Type B pancreatic cell (in vitro differentiated cells): ENCODE results near the gene C17orf100. TPM values are rescaled to one million over a fixed set of nuclear protein-coding genes. Genes with fewer than 3 reads are reported as not detected.

Experiments
- DNase-seq: peaks from one replicate; pipeline ENCODE4 v3.0.0; 2021; ENCODE audit warnings: mixed read lengths; ENCODE audit not compliant: unreplicated experiment; ENCODE audit errors: extremely low spot score
- H3K27ac Mint-ChIP-seq: 2 replicates; pipeline ENCODE4 v1.8.0; 2021; ENCODE audit warnings: mild to moderate bottlenecking, mixed read lengths
- H3K27me3 Mint-ChIP-seq: 2 replicates; pipeline ENCODE4 v1.8.0; 2021; ENCODE audit warnings: mixed read lengths
- H3K36me3 Mint-ChIP-seq: 2 replicates; pipeline ENCODE4 v1.8.0; 2021; ENCODE audit warnings: mixed read lengths
- H3K4me1 Mint-ChIP-seq: one replicate; pipeline ENCODE4 v1.8.0; 2021; ENCODE audit warnings: mixed read lengths; ENCODE audit not compliant: unreplicated experiment
- H3K4me3 Mint-ChIP-seq: 2 replicates; pipeline ENCODE4 v1.8.0; 2021; ENCODE audit warnings: mild to moderate bottlenecking, mixed read lengths
- H3K9me3 Mint-ChIP-seq: 2 replicates; pipeline ENCODE4 v1.8.0; 2021; ENCODE audit warnings: mixed read lengths
- CTCF ChIP-seq: fragments of 200-600 bp; sonication (generic); conservative IDR thresholded peaks from 2 replicates; pipeline ENCODE4 v1.5.0; 2021; ENCODE audit warnings: antibody characterized with exemption, mild to moderate bottlenecking
- total RNA-seq: library from RNA; stranded (reverse); gene quantifications from 2 replicates; pipeline ENCODE4 v1.2.1, GENCODE V29; 2021; ENCODE audit warnings: low replicate concordance

C17orf100 gene
- total RNA-seq, 1 donor from 2014 or later, result 4.3 TPM

GRCh38 chr17:6610011-6610410 is 41.6 kb upstream of the C17orf100 start:
- no peak for TF ChIP-seq CTCF

GRCh38 chr17:6611231-6611630 is 40.3 kb upstream of the C17orf100 start:
- Mint-ChIP-seq H3K4me1 (no peaks in the 10 kb centered on the region), H3K27ac (no peak overlapping the region), H3K36me3 (peaks cover 15% of the 10 kb centered on the region), H3K9me3 (no peaks in the 10 kb centered on the region), H3K4me3 (no peak overlapping the region), H3K27me3 (no peaks in the 10 kb centered on the region)
- TF ChIP-seq CTCF, result no peak
- DNase-seq, result no peak

More at GRCh38 chr17:6610011-6610410, 41.6 kb upstream of the C17orf100 start:
- Mint-ChIP-seq H3K9me3 (no peaks in the 10 kb centered on the region), H3K36me3 (peaks cover 22% of the 10 kb centered on the region), H3K4me1 (no peaks in the 10 kb centered on the region), H3K27me3 (no peaks in the 10 kb centered on the region), H3K27ac (no peak overlapping the region), H3K4me3 (no peak overlapping the region)
- no peak for DNase-seq

- no peak overlapping the region for H3K4me3 Mint-ChIP-seq
- no peak overlapping the region for H3K27ac Mint-ChIP-seq
- no peaks in the 10 kb centered on the region for H3K4me1 Mint-ChIP-seq
- no peak for DNase-seq
- TF ChIP-seq CTCF, result no peak
- H3K9me3 Mint-ChIP-seq, result no peaks in the 10 kb centered on the region
- peaks cover 4% of the 10 kb centered on the region for H3K36me3 Mint-ChIP-seq
- H3K27me3 Mint-ChIP-seq, result no peaks in the 10 kb centered on the region
Measured at GRCh38 chr17:6623941-6624340, 27.6 kb upstream of the C17orf100 start.

- DNase-seq, result no peak
- no peaks in the 10 kb centered on the region for H3K9me3 Mint-ChIP-seq
- H3K4me3 Mint-ChIP-seq, result no peak overlapping the region
- no peak for TF ChIP-seq CTCF
- no peaks in the 10 kb centered on the region for H3K4me1 Mint-ChIP-seq
- H3K36me3 Mint-ChIP-seq, result peaks cover 14% of the 10 kb centered on the region
- no peak overlapping the region for H3K27ac Mint-ChIP-seq
- H3K27me3 Mint-ChIP-seq, result no peaks in the 10 kb centered on the region
Measured at GRCh38 chr17:6626616-6627015, 24.9 kb upstream of the C17orf100 start.

GRCh38 chr17:6627019-6627418 is 24.5 kb upstream of the C17orf100 start:
- no peaks in the 10 kb centered on the region for H3K27me3 Mint-ChIP-seq
- H3K4me1 Mint-ChIP-seq, result no peaks in the 10 kb centered on the region
- H3K27ac Mint-ChIP-seq, result no peak overlapping the region
- DNase-seq, result no peak
- no peak overlapping the region for H3K4me3 Mint-ChIP-seq
- peaks cover 15% of the 10 kb centered on the region for H3K36me3 Mint-ChIP-seq
- no peaks in the 10 kb centered on the region for H3K9me3 Mint-ChIP-seq
- TF ChIP-seq CTCF, result no peak

- Mint-ChIP-seq H3K4me1 (no peaks in the 10 kb centered on the region), H3K4me3 (no peak overlapping the region), H3K9me3 (no peaks in the 10 kb centered on the region), H3K27me3 (no peaks in the 10 kb centered on the region), H3K36me3 (peaks cover 44% of the 10 kb centered on the region), H3K27ac (no peak overlapping the region)
- no peak for TF ChIP-seq CTCF
- DNase-seq, result no peak
Measured at GRCh38 chr17:6630390-6630789, 21.2 kb upstream of the C17orf100 start.
